ENCODE results near the gene PCDHA6.
"Not testable (repeated sequence)": the region's sequence is repeated elsewhere in the genome, so short reads cannot be mapped to it uniquely, and the experiment has no call there.

The PCDHA6 gene

DNA sequence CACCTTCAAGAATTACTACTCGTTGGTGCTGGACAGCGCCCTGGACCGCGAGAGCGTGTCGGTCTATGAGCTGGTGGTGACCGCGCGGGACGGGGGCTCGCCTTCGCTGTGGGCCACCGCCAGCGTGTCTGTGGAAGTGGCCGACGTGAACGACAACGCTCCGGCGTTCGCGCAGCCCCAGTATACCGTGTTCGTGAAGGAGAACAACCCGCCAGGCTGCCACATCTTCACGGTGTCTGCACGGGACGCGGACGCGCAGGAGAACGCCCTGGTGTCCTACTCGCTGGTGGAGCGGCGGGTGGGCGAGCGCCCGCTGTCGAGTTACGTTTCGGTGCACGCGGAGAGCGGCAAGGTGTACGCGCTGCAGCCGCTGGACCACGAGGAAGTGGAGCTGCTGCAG, 4.8 kb upstream of the PCDHA6 start:
- DNase-seq: not testable (repeated sequence)

DNA sequence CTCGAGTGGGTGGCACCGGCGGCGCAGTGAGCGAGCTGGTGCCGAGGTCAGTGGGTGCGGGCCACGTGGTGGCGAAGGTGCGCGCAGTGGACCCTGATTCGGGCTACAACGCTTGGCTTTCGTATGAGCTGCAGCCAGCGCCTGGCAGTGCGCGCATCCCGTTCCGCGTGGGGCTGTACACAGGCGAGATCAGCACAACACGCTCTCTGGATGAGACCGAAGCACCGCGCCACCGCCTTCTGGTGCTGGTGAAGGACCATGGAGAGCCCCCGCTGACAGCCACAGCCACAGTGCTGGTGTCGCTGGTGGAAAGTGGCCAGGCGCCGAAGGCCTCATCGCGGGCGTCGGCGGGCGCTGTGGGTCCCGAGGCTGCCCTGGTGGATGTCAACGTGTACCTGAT, 4.3 kb upstream of the PCDHA6 start:
- DNase-seq: no peak

DNA sequence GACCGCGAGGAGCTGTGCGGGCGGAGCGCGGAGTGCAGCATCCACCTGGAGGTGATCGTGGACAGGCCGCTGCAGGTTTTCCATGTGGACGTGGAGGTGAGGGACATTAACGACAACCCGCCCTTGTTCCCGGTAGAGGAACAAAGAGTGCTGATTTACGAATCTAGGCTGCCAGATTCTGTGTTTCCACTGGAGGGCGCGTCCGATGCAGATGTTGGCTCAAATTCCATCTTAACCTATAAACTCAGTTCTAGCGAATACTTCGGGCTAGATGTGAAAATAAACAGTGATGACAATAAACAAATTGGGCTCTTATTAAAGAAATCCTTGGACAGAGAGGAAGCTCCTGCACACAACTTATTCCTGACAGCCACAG, 590 bp downstream of the PCDHA6 start:
- DNase-seq: no peak

DNA sequence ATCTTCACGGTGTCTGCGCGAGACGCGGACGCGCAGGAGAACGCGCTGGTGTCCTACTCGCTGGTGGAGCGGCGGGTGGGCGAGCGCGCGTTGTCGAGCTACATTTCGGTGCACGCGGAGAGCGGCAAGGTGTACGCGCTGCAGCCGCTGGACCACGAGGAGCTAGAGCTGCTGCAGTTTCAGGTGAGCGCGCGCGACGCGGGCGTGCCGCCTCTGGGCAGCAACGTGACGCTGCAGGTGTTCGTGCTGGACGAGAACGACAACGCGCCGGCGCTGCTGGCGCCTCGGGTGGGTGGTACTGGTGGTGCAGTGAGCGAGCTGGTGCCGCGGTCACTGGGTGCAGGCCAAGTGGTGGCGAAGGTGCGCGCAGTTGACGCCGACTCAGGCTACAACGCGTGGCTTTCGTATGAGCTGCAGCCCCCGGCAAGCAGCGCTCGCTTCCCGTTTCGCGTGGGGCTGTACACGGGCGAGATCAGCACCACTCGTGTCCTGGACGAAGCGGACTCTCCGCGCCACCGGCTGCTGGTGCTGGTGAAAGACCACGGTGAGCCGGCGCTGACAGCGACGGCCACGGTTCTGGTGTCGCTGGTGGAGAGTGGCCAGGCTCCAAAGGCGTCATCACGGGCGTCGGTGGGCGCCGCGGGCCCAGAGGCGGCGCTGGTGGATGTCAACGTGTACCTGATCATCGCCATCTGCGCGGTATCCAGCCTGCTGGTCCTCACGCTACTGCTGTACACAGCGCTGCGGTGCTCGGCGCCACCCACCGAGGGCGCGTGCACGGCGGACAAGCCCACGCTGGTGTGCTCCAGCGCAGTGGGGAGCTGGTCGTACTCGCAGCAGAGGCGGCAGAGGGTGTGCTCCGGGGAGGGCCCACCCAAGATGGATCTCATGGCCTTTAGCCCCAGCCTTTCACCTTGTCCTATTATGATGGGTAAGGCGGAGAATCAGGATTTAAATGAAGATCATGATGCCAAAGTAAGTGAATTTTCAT, 2.0 kb downstream of the PCDHA6 start:
- not testable (repeated sequence) for DNase-seq

DNA sequence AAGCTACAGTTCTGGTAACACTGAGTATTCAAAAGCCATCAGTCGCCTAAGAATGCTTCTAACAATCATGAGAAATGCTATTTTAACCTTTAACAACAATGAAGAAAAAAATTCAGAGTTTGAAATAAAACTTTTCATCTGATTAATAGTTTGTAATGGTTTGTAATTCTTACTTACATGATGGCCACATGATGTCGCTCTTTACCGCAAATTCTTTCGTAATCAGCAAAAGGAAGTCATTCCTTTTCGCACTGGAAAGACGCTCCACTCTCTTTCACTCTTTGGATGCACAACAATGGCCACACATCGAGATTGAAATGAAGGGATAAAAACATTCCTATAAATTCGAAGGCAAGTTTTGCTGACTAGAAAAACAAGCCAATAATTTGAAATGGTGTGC, 6.2 kb downstream of the PCDHA6 start, which contains the start of gene PCDHA7:
Gene PCDHA7 (plus strand): TSS at position 277 of the 400 bp plus-strand sequence. CDS start 115 bp downstream, at position 392.
- DNase-seq: no peak

DNA sequence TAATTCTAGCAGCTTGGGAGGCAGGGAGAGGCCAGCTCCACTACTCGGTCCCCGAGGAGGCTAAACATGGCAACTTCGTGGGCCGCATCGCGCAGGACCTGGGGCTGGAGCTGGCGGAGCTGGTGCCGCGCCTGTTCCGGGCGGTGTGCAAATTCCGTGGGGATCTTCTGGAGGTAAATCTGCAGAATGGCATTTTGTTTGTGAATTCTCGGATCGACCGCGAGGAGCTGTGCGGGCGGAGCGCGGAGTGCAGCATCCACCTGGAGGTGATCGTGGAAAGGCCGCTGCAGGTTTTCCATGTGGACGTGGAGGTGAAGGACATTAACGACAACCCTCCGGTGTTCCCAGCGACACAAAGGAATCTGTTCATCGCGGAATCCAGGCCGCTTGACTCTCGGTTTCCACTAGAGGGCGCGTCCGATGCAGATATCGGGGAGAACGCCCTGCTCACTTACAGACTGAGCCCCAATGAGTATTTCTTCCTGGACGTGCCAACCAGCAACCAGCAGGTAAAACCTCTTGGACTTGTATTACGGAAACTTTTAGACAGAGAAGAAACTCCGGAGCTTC, 6.8 kb downstream of the PCDHA6 start:
- DNase-seq: not testable (repeated sequence)

DNA sequence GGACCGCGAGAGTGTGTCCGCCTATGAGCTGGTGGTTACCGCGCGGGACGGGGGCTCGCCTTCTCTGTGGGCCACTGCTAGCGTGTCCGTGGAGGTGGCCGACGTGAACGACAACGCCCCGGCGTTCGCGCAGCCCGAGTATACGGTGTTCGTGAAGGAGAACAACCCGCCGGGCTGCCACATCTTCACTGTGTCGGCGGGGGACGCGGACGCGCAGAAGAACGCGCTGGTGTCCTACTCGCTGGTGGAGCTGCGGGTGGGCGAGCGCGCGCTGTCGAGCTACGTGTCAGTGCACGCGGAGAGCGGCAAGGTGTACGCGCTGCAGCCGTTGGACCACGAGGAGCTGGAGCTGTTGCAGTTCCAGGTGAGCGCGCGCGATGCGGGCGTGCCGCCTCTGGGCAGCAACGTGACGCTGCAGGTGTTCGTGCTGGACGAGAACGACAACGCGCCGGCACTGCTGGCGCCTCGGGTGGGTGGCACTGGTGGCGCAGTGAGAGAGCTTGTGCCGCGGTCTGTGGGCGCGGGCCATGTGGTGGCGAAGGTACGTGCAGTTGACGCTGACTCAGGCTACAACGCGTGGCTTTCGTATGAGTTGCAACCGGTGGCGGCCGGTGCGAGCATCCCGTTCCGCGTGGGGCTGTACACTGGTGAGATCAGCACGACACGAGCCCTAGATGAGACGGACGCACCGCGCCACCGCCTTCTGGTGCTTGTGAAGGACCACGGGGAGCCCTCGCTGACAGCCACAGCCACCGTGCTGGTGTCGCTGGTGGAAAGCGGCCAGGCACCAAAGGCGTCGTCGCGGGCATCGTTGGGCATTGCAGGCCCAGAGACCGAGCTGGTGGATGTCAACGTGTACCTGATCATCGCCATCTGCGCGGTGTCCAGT, 8.1 kb downstream of the PCDHA6 start:
- DNase-seq: no peak

DNA sequence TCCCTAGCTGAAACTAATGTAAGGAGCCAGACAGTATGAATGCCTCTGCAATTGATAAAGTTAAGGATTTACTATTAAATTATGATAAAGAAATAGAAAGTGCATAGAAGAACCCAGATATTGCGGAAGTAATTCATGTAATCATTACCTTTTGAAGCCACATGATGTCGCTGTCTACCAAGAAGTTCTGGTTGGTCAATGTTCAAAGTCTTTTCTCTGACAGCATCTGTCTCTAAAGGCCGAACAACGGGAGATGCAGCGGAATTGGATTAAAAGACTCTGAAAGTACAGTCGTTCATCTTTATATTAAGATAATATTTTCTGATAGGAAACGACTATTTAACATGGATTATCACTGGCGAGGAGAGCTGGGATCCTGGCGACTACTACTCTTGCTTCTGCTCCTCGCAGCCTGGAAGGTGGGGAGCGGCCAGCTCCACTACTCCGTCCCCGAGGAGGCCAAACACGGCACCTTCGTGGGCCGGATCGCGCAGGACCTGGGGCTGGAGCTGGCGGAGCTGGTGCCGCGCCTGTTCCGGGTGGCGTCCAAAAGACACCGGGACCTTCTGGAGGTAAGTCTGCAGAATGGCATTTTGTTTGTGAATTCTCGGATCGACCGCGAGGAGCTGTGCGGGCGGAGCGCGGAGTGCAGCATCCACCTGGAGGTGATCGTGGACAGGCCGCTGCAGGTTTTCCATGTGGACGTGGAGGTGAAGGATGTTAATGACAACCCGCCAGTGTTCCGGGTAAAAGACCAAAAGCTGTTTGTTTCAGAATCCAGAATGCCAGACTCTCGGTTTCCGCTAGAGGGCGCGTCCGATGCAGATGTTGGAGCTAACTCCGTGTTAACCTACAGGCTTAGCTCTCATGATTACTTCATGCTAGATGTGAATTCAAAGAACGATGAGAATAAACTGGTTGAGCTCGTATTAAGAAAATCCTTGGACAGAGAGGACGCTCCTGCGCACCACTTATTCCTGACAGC, 13.5 kb downstream of the PCDHA6 start, which contains the start of gene PCDHA8:
Gene PCDHA8 (plus strand): TSS at position 210 of the 985 bp plus-strand sequence. CDS start 135 bp downstream, at position 345.
- no peak for DNase-seq

DNA sequence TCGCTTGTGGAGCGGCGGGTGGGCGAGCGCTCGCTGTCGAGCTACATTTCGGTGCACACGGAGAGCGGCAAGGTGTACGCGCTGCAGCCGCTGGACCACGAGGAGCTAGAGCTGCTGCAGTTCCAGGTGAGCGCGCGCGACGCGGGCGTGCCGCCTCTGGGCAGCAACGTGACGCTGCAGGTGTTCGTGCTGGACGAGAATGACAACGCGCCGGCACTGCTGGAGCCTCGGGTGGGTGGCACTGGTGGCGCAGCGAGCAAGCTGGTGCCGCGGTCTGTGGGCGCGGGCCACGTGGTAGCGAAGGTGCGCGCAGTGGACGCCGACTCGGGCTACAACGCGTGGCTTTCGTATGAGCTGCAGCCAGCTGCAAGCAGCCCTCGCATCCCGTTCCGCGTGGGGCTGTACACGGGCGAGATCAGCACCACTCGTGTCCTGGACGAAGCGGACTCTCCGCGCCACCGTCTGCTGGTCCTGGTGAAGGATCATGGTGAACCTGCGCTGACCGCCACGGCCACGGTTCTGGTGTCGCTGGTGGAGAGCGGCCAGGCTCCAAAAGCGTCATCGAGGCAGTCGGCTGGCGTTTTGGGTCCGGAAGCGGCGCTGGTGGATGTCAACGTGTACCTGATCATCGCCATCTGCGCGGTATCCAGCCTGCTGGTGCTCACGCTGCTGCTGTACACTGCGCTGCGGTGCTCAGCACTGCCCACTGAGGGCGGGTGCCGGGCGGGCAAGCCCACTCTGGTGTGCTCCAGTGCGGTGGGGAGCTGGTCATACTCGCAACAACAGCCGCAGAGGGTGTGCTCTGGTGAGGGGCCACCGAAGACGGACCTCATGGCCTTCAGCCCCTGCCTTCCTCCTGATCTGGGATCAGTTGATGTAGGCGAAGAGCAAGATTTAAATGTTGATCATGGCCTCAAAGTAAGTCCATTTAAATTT, 15.3 kb downstream of the PCDHA6 start:
- no peak for DNase-seq

DNA sequence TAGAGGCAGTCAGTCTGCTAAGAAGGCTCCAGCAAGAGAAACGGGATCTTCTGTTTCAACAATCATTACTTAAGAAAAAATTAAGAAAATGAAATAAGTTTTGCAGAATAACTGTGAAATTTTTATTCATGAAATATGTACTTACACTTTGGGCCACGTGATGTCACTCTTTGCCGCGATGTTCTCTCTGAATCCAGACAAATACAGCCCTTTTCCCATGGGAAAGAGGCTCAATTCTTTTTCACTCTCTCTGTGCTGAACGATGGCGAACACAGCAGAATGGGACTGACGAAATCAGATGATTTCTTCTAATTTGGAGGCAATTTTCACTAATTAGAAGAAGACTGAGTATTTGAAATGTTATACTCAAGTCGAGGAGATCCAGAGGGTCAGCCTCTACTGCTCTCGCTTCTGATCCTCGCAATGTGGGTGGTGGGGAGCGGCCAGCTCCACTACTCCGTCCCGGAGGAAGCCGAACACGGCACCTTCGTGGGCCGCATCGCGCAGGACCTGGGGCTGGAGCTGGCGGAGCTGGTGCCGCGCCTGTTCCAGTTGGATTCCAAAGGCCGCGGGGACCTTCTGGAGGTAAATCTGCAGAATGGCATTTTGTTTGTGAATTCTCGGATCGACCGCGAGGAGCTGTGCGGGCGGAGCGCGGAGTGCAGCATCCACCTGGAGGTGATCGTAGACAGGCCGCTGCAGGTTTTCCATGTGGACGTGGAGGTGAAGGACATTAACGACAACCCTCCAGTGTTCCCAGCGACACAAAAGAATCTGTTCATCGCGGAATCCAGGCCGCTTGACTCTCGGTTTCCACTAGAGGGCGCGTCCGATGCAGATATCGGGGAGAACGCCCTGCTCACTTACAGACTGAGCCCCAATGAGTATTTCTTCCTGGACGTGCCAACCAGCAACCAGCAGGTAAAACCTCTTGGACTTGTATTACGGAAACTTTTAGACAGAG, 20.7 kb downstream of the PCDHA6 start, which contains the start of gene PCDHA9:
Gene PCDHA9 (plus strand): TSS at position 244 of the 964 bp plus-strand sequence. CDS start 114 bp downstream, at position 358.
- DNase-seq: not testable (repeated sequence)

DNA sequence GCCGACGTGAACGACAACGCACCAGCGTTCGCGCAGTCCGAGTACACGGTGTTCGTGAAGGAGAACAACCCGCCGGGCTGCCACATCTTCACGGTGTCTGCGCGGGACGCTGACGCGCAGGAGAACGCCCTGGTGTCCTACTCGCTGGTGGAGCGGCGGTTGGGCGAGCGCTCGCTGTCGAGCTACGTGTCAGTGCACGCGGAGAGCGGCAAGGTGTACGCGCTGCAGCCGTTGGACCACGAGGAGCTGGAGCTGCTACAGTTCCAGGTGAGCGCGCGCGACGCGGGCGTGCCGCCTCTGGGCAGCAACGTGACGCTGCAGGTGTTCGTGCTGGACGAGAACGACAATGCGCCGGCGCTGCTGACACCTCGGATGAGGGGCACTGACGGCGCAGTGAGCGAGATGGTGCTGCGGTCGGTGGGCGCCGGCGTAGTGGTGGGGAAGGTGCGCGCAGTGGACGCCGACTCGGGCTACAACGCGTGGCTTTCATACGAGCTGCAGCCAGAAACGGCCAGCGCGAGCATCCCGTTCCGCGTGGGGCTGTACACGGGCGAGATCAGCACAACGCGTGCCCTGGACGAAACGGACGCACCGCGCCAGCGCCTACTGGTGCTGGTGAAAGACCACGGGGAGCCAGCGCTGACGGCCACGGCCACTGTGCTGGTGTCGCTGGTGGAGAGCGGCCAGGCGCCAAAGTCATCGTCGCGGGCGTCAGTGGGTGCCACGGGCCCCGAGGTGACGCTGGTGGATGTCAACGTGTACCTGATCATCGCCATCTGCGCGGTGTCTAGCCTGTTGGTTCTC, 22.3 kb downstream of the PCDHA6 start:
- not testable (repeated sequence) for DNase-seq

DNA sequence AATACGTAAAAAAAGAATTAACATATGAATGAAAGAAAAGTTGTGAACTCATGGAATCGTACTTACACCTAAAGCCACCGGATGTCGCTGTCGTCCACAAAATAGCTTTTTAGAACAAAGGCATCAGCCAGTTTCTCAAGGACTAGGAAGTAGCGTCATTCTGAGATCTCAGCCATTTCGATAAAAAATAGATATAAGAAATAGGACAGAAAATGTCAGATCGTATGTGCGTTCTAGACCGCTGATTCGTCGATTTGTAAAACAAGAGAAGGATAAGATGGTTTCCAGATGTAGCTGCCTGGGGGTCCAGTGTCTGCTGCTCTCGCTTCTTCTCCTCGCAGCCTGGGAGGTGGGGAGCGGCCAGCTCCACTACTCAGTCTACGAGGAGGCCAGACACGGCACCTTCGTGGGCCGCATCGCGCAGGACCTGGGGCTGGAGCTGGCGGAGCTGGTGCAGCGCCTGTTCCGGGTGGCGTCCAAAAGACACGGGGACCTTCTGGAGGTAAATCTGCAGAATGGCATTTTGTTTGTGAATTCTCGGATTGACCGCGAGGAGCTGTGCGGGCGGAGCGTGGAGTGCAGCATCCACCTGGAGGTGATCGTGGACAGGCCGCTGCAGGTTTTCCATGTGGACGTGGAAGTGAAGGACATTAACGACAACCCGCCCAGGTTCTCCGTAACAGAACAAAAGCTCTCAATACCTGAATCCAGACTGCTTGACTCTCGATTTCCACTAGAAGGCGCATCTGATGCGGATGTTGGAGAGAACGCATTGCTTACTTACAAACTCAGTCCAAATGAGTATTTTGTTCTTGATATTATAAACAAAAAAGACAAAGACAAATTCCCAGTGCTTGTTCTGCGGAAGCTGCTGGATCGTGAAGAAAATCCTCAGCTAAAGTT, 28.3 kb downstream of the PCDHA6 start, which contains the start of gene PCDHA10:
Gene PCDHA10 (plus strand): TSS at position 126 of the 903 bp plus-strand sequence. CDS start 152 bp downstream, at position 278.
- no peak for DNase-seq

DNA sequence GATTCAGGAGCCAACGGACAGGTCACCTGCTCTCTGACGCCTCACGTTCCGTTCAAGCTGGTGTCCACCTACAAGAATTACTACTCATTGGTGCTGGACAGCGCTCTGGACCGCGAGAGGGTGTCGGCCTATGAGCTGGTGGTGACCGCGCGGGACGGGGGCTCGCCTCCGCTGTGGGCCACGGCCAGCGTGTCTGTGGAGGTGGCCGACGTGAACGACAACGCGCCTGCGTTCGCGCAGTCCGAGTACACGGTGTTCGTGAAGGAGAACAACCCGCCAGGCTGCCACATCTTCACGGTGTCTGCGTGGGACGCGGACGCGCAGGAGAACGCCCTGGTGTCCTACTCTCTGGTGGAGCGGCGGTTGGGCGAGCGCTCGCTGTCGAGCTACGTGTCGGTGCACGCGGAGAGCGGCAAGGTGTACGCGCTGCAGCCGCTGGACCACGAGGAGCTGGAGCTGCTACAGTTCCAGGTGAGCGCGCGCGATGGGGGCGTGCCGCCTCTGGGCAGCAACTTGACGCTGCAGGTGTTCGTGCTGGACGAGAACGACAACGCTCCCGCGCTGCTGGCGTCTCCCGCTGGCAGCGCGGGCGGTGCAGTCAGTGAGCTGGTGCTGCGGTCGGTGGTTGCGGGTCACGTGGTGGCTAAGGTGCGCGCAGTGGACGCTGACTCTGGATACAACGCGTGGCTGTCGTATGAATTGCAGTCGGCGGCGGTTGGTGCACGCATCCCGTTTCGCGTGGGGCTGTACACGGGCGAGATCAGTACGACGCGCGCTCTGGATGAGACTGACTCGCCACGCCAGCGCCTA, 29.6 kb downstream of the PCDHA6 start:
- DNase-seq: no peak

DNA sequence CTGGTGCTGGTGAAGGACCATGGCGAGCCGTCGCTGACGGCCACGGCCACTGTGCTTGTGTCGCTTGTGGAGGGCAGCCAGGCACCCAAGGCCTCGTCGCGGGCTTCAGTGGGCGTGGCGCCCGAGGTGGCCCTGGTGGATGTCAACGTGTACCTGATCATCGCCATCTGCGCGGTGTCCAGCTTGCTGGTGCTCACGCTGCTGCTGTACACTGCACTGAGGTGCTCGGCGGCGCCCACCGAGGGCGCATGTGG, 30.2 kb downstream of the PCDHA6 start:
- DNase-seq: no peak

DNA sequence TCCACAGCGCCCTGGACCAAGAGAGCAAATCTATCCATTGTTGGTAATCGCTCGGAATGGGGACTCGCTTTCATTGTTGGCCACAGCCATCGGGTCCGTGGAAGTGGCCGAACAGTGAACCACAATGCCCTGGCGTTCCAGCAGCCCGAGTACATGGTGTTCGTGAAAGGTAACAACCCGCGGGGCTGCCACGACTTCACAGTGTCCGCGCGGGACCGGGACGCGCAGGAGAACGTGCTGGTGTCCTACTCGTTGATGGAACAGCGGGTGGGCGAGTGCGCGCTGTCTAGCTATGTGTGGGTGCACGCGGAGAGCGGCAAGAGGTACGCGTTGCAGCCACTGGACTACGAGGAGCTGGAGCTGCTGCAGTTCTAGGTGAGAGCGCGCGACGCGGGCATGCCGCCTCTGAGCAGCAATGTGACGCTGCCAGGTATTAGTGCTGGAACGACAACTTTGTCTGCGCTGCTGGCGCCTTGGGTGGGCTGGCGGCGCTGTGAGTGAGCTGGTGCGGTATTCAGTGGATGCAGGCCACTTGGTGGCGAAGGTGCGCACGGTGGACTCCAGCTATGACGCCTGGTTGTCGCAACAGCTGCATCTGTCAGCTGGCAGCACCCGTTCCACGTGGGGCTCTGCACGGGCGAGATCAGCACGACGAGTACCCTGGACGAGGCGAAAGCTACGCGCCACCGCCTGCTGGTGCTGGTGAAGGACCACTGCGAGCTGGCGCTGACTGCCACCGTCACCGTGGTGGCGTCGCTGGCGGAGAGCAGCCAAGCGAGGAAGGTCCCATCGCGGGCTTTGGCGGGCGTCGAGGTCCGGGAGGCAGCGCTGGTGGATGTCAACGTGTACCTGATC, 34.9 kb downstream of the PCDHA6 start:
- DNase-seq: no peak

Data from GF-D8 (cell line).